Loucy (cell line): ENCODE results near the gene LSM7.

Experiments
- H2AFZ ChIP-seq: fragments of 200-600 bp; sonication (generic); 2 replicates; pipeline ENCODE4 v1.6.0; 2016; ENCODE audit warnings: antibody characterized with exemption, mild to moderate bottlenecking, low read length, moderate library complexity
- H3F3A ChIP-seq: fragments of 200-600 bp; 2 replicates; pipeline ENCODE4 v1.6.0; 2016; ENCODE audit warnings: antibody characterized with exemption, low read depth, mild to moderate bottlenecking
- H3K27me3 ChIP-seq: fragments of 200-600 bp; sonication (generic); 2 replicates; pipeline ENCODE4 v1.6.1; 2014; ENCODE audit warnings: low read length, mild to moderate bottlenecking; ENCODE audit not compliant: insufficient read depth, poor library complexity, severe bottlenecking
- H3K36me3 ChIP-seq: fragments of 200-600 bp; sonication (generic); 2 replicates; pipeline ENCODE4 v1.6.1; 2016; ENCODE audit warnings: low read length; ENCODE audit not compliant: insufficient read depth
- H3K4me1 ChIP-seq: fragments of 200-600 bp; sonication (generic); 2 replicates; pipeline ENCODE4 v1.5.1; 2014; ENCODE audit warnings: low read length, mild to moderate bottlenecking; ENCODE audit not compliant: insufficient read depth, poor library complexity, severe bottlenecking
- H3K4me2 ChIP-seq: fragments of 200-600 bp; sonication (generic); 2 replicates; pipeline ENCODE4 v1.6.0; 2014; ENCODE audit warnings: antibody characterized with exemption, low read length, low read depth, mild to moderate bottlenecking; ENCODE audit not compliant: poor library complexity, severe bottlenecking
- H3K4me3 ChIP-seq: fragments of 200-600 bp; sonication (generic); 2 replicates; pipeline ENCODE4 v1.5.1; 2014; ENCODE audit warnings: low read length, mild to moderate bottlenecking, mixed read lengths; ENCODE audit not compliant: poor library complexity, severe bottlenecking
- H3K79me2 ChIP-seq: fragments of 200-600 bp; sonication (generic); 2 replicates; pipeline ENCODE4 v1.6.1; 2014; ENCODE audit warnings: low read length; ENCODE audit not compliant: insufficient read depth
- H3K9ac ChIP-seq: fragments of 200-600 bp; sonication (generic); 2 replicates; pipeline ENCODE4 v1.6.0; 2014; ENCODE audit warnings: mild to moderate bottlenecking, low read depth, low read length, moderate library complexity; ENCODE audit not compliant: poor library complexity, severe bottlenecking
- H3K9me2 ChIP-seq: fragments of 200-600 bp; sonication (generic); replicated peaks from 2 replicates; pipeline ENCODE4 v1.6.1; 2016; ENCODE audit warnings: low read depth, low read length, mixed read lengths
- H3K9me3 ChIP-seq: fragments of 200-600 bp; sonication (generic); 2 replicates; pipeline ENCODE4 v1.6.1; 2014; ENCODE audit warnings: mild to moderate bottlenecking, antibody characterized with exemption, low read length, low read depth; ENCODE audit not compliant: insufficient read depth
- H4K20me1 ChIP-seq: fragments of 200-600 bp; sonication (generic); 2 replicates; pipeline ENCODE4 v1.6.0; 2014; ENCODE audit warnings: antibody characterized with exemption, low read length, mild to moderate bottlenecking; ENCODE audit not compliant: insufficient read depth, poor library complexity, severe bottlenecking
- EZH2phosphoT487 ChIP-seq: fragments of 200-600 bp; IDR thresholded peaks from 2 replicates; pipeline ENCODE4 v1.6.1; 2018; ENCODE audit warnings: antibody characterized with exemption, mild to moderate bottlenecking, moderate library complexity, borderline replicate concordance
- TF ChIP-seq, protein P1 (sequence below): fragments of 200-600 bp; sonication (generic); conservative IDR thresholded peaks from 2 replicates; pipeline ENCODE4 v1.5.1; 2014; ENCODE audit warnings: mild to moderate bottlenecking, antibody characterized with exemption, low read length

The LSM7 gene

DNA sequence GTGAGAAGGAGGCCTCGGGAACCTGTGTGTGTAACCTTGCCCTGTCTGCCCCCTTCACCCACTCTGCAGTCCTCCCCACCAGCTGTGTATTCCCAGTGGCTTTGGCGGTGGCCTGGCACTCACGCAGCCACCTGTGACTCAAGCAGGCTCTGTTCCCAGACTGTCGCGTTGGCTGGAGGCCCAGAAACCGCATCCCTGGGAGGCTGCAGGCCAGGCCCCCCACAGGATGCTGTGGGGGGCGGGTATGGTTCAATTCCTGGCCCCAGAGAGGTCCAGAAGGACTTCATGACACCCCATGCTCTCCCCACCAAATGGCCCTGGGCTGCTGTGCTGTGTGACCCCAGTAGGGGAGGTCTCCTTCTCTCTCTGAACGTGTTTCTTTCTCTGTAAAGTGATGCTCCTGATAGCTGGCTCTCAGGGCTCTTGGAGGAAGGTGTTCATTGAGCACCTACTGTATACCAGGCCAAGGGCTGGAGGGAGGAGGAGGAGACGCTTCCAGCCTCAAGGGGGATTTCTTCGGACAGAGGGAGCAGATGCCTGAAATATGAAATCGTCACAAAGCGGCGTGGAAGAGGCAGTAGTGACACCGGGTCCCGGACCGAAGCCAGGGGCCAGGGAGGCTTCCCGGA lies 18.5 kb downstream of the LSM7 start:
- TF ChIP-seq EZH2phosphoT487 = no peak
- TF ChIP-seq, protein P1, sequence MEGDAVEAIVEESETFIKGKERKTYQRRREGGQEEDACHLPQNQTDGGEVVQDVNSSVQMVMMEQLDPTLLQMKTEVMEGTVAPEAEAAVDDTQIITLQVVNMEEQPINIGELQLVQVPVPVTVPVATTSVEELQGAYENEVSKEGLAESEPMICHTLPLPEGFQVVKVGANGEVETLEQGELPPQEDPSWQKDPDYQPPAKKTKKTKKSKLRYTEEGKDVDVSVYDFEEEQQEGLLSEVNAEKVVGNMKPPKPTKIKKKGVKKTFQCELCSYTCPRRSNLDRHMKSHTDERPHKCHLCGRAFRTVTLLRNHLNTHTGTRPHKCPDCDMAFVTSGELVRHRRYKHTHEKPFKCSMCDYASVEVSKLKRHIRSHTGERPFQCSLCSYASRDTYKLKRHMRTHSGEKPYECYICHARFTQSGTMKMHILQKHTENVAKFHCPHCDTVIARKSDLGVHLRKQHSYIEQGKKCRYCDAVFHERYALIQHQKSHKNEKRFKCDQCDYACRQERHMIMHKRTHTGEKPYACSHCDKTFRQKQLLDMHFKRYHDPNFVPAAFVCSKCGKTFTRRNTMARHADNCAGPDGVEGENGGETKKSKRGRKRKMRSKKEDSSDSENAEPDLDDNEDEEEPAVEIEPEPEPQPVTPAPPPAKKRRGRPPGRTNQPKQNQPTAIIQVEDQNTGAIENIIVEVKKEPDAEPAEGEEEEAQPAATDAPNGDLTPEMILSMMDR = no peak
- Histone ChIP-seq H4K20me1 (no peaks in the 10 kb centered on the region), H2AFZ (no peak overlapping the region), H3F3A (no peaks in the 10 kb centered on the region), H3K9me3 (no peaks in the 10 kb centered on the region), H3K4me2 (no peak overlapping the region), H3K79me2 (no peaks in the 10 kb centered on the region), H3K4me1 (no peaks in the 10 kb centered on the region), H3K27me3 (no peaks in the 10 kb centered on the region), H3K9me2 (no peaks in the 10 kb centered on the region), H3K9ac (no peak overlapping the region), H3K36me3 (no peaks in the 10 kb centered on the region), H3K4me3 (no peak overlapping the region)

DNA sequence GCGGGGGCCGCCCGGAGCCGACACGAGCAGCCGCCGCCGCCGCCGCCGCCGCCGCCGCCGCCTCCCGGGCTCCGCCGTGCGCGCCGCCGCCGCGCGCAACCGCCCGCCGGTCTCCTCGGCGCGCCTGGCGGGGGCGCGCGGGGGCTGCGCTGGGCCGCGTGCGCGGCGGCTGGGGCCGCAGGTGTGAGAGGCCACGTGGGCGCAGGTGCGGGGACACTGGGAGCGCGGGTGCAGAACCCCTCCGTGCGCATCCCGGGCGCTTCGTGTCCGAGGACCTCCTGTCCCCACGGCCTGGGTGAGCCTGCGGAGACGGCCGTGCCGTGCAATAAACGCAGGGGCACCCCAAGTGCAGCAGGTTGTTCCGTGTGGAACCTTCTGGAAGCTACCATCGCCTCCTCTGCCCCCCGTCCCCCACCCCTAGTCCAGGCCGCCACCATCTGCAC lies 20.3 kb downstream of the LSM7 start, which contains the start of gene LINGO3:
Gene LINGO3 (minus strand): TSS at position 41 of the 443 bp plus-strand sequence. CDS start 16,378 bp downstream, outside the sequence.
- Histone ChIP-seq H3K9me3 (no peaks in the 10 kb centered on the region), H3K4me2 (no peak within 1 kb of the TSS), H3K4me3 (no peak within 1 kb of the TSS), H3K9me2 (no peaks in the 10 kb centered on the region), H3K4me1 (no peaks in the 10 kb centered on the region), H3K9ac (no peak within 1 kb of the TSS), H3K79me2 (no peaks in the 10 kb centered on the region), H2AFZ (no peak within 1 kb of the TSS), H3F3A (no peaks in the 10 kb centered on the region), H3K36me3 (no peaks in the 10 kb centered on the region), H4K20me1 (no peaks in the 10 kb centered on the region), H3K27me3 (no peaks in the 10 kb centered on the region)
- no peak for TF ChIP-seq EZH2phosphoT487
- TF ChIP-seq, protein P1 = no peak

DNA sequence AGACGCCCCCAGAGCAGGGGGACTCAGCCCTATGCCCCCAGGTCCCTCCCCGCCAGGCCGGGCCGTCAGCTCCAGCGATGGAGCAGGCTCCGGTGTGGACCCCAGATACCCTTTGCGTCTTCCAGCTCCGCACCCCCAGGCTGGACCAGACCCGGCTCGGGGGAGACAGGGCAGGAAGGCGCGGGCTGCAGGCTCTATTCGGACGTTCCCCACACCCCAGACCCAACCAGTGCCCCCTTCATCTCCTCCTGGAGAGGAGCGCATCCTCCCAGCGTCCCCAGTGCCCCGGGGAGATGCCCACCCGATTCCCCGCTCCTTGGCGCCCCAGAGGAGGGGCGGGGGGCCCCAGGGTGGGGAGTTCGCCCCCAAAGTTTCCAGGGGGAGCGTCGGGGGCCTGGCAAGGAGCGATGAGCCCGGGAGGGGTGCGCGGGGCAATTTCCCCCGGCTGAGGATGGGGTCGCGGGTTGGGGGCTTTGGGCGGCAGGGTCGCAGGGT lies 20.8 kb downstream of the LSM7 start:
- no peaks in the 10 kb centered on the region for H4K20me1 ChIP-seq
- H3K27me3 ChIP-seq = no peaks in the 10 kb centered on the region
- H3K9me2 ChIP-seq = no peaks in the 10 kb centered on the region
- H3K4me3 ChIP-seq = no peak overlapping the region
- H3K9me3 ChIP-seq = no peaks in the 10 kb centered on the region
- H3K4me2 ChIP-seq = no peak overlapping the region
- no peaks in the 10 kb centered on the region for H3K36me3 ChIP-seq
- no peaks in the 10 kb centered on the region for H3K79me2 ChIP-seq
- H2AFZ ChIP-seq = no peak overlapping the region
- no peaks in the 10 kb centered on the region for H3K4me1 ChIP-seq
- TF ChIP-seq EZH2phosphoT487 = no peak
- TF ChIP-seq, protein P1 = no peak
- no peak overlapping the region for H3K9ac ChIP-seq
- H3F3A ChIP-seq = no peaks in the 10 kb centered on the region
